GM23338 (cell line): ENCODE data around the gene RABEPK. TPM values are rescaled to one million over a fixed set of nuclear protein-coding genes. Genes with fewer than 3 reads are reported as not detected.

Experiments
- ATAC-seq: fragments of 200-7000 bp; cut with Tn5 transposase; 3 replicates; pipeline ENCODE4 v1.9.1; 2020
- DNase-seq: peaks from one replicate; pipeline ENCODE4 v3.0.0-alpha.2; 2015; ENCODE audit warnings: low spot score
- H2AFZ ChIP-seq: fragments of 200-600 bp; sonication (generic); 2 replicates; pipeline ENCODE4 v1.8.0; 2016; ENCODE audit warnings: antibody characterized with exemption, mild to moderate bottlenecking, moderate library complexity
- H3F3A ChIP-seq: fragments of 200-600 bp; sonication (generic); replicated peaks from 2 replicates; pipeline ENCODE4 v1.8.0; 2017; ENCODE audit warnings: antibody characterized with exemption, mixed run types, low read depth
- H3K27ac ChIP-seq: fragments of 200-600 bp; sonication (generic); 2 replicates; pipeline ENCODE4 v1.6.1; 2016; ENCODE audit warnings: low read depth
- H3K27me3 ChIP-seq: fragments of 200-600 bp; sonication (generic); 2 replicates; pipeline ENCODE4 v1.8.0; 2016; ENCODE audit warnings: mild to moderate bottlenecking, mixed run types, moderate library complexity; ENCODE audit not compliant: insufficient read depth
- H3K36me3 ChIP-seq: fragments of 200-600 bp; sonication (generic); 2 replicates; pipeline ENCODE4 v1.8.0; 2016; ENCODE audit warnings: mild to moderate bottlenecking; ENCODE audit not compliant: insufficient read depth
- H3K4me1 ChIP-seq: fragments of 200-600 bp; sonication (generic); 2 replicates; pipeline ENCODE4 v1.8.0; 2016; ENCODE audit warnings: mild to moderate bottlenecking, moderate library complexity; ENCODE audit not compliant: insufficient read depth
- H3K4me2 ChIP-seq: fragments of 200-600 bp; sonication (generic); 2 replicates; pipeline ENCODE4 v1.7.1; 2017; ENCODE audit warnings: mixed run types
- H3K4me3 ChIP-seq: fragments of 200-600 bp; sonication (generic); 2 replicates; pipeline ENCODE4 v1.6.1; 2016; ENCODE audit warnings: mixed run types
- H3K79me2 ChIP-seq: fragments of 200-600 bp; sonication (generic); replicated peaks from 2 replicates; pipeline ENCODE4 v1.8.0; 2017; ENCODE audit warnings: mild to moderate bottlenecking; ENCODE audit not compliant: insufficient read depth
- H3K9me2 ChIP-seq: fragments of 200-600 bp; sonication (generic); 2 replicates; pipeline ENCODE4 v1.8.0; 2017; ENCODE audit not compliant: insufficient read depth
- H4K20me1 ChIP-seq: fragments of 200-600 bp; sonication (generic); replicated peaks from 2 replicates; pipeline ENCODE4 v1.8.0; 2017; ENCODE audit warnings: mild to moderate bottlenecking; ENCODE audit not compliant: insufficient read depth
- H3K27ac Mint-ChIP-seq: 2 replicates; pipeline ENCODE4 v1.8.0; 2020; ENCODE audit warnings: inconsistent platforms, mild to moderate bottlenecking, moderate library complexity, mixed read lengths
- H3K27me3 Mint-ChIP-seq: 3 replicates; pipeline ENCODE4 v1.8.0; 2022; ENCODE audit warnings: low read depth, mild to moderate bottlenecking, moderate library complexity, mixed read lengths, inconsistent platforms; ENCODE audit not compliant: insufficient read depth, poor library complexity
- H3K36me3 Mint-ChIP-seq: 3 replicates; pipeline ENCODE4 v1.8.0; 2021; ENCODE audit warnings: low read depth, mild to moderate bottlenecking, inconsistent platforms, moderate library complexity, mixed read lengths
- H3K4me1 Mint-ChIP-seq: 3 replicates; pipeline ENCODE4 v1.8.0; 2020; ENCODE audit warnings: mild to moderate bottlenecking, inconsistent platforms, mixed read lengths
- H3K4me3 Mint-ChIP-seq: 3 replicates; pipeline ENCODE4 v1.8.0; 2021; ENCODE audit warnings: moderate library complexity, mild to moderate bottlenecking, inconsistent platforms, mixed read lengths
- H3K9me3 Mint-ChIP-seq: 3 replicates; pipeline ENCODE4 v1.8.0; 2020; ENCODE audit warnings: moderate library complexity, mild to moderate bottlenecking, inconsistent platforms, mixed read lengths
- CREB1 ChIP-seq: fragments of 250-450 bp; sonication (Bioruptor Pico); IDR thresholded peaks from 2 replicates; pipeline ENCODE4 v1.5.0; 2020; ENCODE audit warnings: low read depth, mild to moderate bottlenecking, moderate library complexity
- EZH2 ChIP-seq: fragments of 200-600 bp; sonication (generic); IDR thresholded peaks from one replicate; pipeline ENCODE4 v1.8.0; 2017; ENCODE audit warnings: antibody characterized with exemption, mild to moderate bottlenecking, low read depth; ENCODE audit not compliant: unreplicated experiment
- EZH2phosphoT487 ChIP-seq: fragments of 200-600 bp; sonication (generic); IDR thresholded peaks from one replicate; pipeline ENCODE4 v1.8.1; 2018; ENCODE audit warnings: antibody characterized with exemption; ENCODE audit not compliant: unreplicated experiment
- JUNB ChIP-seq: IDR thresholded peaks from one replicate; pipeline ENCODE4 v1.6.1; 2016; ENCODE audit warnings: antibody characterized with exemption; ENCODE audit not compliant: unreplicated experiment
- NANOG ChIP-seq: IDR thresholded peaks from 2 replicates; pipeline ENCODE4 v1.6.1; 2016; ENCODE audit warnings: antibody characterized with exemption, borderline replicate concordance
- POLR2AphosphoS5 ChIP-seq: IDR thresholded peaks from 2 replicates; pipeline ENCODE4 v1.6.1; 2016; ENCODE audit warnings: antibody characterized with exemption, low read depth
- STAT1 ChIP-seq: IDR thresholded peaks from one replicate; pipeline ENCODE4 v1.6.1; 2016; ENCODE audit warnings: antibody characterized with exemption; ENCODE audit not compliant: unreplicated experiment
- ZNF114 ChIP-seq: fragments of 250-450 bp; sonication (Bioruptor Pico); IDR thresholded peaks from 2 replicates; pipeline ENCODE4 v1.5.0; 2020; ENCODE audit warnings: mild to moderate bottlenecking, moderate library complexity
- polyA plus RNA-seq: library from polyadenylated mRNA; unstranded; fragments of >200 nt; fragmentation: Nextera tagmentation; extraction: Ambion mirVana; gene quantifications from 2 replicates; pipeline ENCODE4 v1.2.1, GENCODE V29; 2016
- total RNA-seq: library from RNA; depleted of rRNA; stranded (reverse); fragments of >200 nt; shearing (Covaris generic); gene quantifications from 2 replicates; pipeline ENCODE4 v1.2.3, GENCODE V29; 2014
- TF ChIP-seq, protein P1 (sequence below): IDR thresholded peaks from one replicate; pipeline ENCODE4 v1.6.1; 2018; ENCODE audit warnings: antibody characterized with exemption; ENCODE audit not compliant: unreplicated experiment
- TF ChIP-seq, protein P2 (sequence below): fragments of 250-450 bp; sonication (Bioruptor Pico); IDR thresholded peaks from 2 replicates; pipeline ENCODE4 v1.5.0; 2020; ENCODE audit warnings: mild to moderate bottlenecking, moderate library complexity
- TF ChIP-seq, protein P3 (sequence below): IDR thresholded peaks from 2 replicates; pipeline ENCODE4 v1.6.1; 2016; ENCODE audit warnings: antibody characterized with exemption

RABEPK gene
- total and polyA plus RNA-seq, 2 experiments from 2014 or later = 25.8 to 32.7 TPM

DNA sequence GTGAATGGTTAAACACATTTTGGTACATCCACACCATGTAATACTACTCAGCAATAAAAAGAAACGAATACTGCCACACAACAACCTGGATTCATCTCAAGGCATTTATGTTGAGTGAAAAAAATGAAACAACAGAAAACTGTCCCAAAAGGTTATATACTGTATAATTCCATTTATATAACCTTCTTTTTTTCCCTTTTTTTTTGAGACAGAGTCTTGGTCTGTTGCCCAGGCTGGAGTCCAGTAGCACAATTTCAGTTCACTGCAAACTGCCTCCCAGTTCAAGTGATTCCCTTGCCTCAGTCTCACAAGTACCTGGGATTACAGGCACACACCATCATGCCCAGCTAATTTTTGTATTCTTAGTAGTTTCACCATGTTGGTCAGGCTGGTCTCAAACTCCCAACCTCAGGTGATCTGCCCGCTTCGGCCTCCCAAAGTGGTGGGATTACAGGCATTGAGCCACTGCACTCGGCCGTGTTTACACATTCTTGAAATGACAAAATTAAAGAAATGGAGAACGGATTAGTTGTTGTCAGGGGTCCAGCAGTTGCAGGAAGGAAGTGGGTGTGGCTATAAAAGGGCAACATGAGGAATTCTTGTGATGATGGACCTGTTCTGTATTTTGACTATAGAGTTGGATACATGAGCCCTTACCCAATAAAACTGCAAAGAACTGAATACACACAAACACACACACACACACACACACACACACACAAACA, 28.1 kb upstream of the RABEPK start:
- Histone ChIP-seq H2AFZ (no peak overlapping the region), H3K4me3 (no peak overlapping the region), H4K20me1 (peaks cover 32% of the 10 kb centered on the region), H3F3A (no peaks in the 10 kb centered on the region), H3K9me2 (no peaks in the 10 kb centered on the region), H3K79me2 (peaks cover 67% of the 10 kb centered on the region), H3K4me1 (no peaks in the 10 kb centered on the region), H3K4me2 (no peak overlapping the region), H3K36me3 (peaks cover 8% of the 10 kb centered on the region; the same call in 1 of the 2 replicates), H3K27ac (0 out of 2 replicates have a peak overlapping the region, but pooled peaks have one; percentile 55), H3K27me3 (no peaks in the 10 kb centered on the region)
- H3K36me3 Mint-ChIP-seq = peaks cover 16% of the 10 kb centered on the region
- TF ChIP-seq POLR2AphosphoS5 (no peak), EZH2 (no peak)
- H3K4me1 Mint-ChIP-seq = peaks cover 4% of the 10 kb centered on the region; the same call in 1 of the 3 replicates
- H3K27me3 Mint-ChIP-seq = no peaks in the 10 kb centered on the region
- no peaks in the 10 kb centered on the region for H3K9me3 Mint-ChIP-seq
- no peak overlapping the region for H3K4me3 Mint-ChIP-seq
- no peak for ATAC-seq
- no peak overlapping the region for H3K27ac Mint-ChIP-seq
- no peak for DNase-seq

DNA sequence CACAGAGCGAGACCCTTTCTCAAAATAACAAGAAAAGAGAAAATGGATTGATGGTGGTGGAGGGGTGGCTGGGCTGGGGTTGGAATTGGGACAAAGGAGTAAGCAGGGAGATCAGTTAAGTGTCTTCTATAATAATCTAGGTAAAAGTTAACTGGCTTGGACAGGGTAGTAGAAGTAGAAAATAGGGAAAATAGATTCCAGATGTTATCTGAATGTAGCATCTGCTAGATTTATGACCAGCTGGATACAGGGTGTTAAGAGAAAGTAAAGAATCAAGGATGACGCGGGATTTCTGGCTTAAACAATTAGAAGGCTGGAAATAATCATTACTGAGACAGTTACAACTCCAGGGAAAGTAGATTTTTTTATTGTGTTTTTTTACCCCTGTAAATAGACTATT, 23.7 kb upstream of the RABEPK start:
- H3K9me3 Mint-ChIP-seq = no peaks in the 10 kb centered on the region
- no peak overlapping the region for H3K4me3 Mint-ChIP-seq
- TF ChIP-seq, protein P1, sequence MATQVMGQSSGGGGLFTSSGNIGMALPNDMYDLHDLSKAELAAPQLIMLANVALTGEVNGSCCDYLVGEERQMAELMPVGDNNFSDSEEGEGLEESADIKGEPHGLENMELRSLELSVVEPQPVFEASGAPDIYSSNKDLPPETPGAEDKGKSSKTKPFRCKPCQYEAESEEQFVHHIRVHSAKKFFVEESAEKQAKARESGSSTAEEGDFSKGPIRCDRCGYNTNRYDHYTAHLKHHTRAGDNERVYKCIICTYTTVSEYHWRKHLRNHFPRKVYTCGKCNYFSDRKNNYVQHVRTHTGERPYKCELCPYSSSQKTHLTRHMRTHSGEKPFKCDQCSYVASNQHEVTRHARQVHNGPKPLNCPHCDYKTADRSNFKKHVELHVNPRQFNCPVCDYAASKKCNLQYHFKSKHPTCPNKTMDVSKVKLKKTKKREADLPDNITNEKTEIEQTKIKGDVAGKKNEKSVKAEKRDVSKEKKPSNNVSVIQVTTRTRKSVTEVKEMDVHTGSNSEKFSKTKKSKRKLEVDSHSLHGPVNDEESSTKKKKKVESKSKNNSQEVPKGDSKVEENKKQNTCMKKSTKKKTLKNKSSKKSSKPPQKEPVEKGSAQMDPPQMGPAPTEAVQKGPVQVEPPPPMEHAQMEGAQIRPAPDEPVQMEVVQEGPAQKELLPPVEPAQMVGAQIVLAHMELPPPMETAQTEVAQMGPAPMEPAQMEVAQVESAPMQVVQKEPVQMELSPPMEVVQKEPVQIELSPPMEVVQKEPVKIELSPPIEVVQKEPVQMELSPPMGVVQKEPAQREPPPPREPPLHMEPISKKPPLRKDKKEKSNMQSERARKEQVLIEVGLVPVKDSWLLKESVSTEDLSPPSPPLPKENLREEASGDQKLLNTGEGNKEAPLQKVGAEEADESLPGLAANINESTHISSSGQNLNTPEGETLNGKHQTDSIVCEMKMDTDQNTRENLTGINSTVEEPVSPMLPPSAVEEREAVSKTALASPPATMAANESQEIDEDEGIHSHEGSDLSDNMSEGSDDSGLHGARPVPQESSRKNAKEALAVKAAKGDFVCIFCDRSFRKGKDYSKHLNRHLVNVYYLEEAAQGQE = no peak
- TF ChIP-seq STAT1 (no peak), CREB1 (no peak), EZH2 (no peak), ZNF114 (no peak), EZH2phosphoT487 (no peak), JUNB (no peak), NANOG (no peak)
- TF ChIP-seq, protein P2, sequence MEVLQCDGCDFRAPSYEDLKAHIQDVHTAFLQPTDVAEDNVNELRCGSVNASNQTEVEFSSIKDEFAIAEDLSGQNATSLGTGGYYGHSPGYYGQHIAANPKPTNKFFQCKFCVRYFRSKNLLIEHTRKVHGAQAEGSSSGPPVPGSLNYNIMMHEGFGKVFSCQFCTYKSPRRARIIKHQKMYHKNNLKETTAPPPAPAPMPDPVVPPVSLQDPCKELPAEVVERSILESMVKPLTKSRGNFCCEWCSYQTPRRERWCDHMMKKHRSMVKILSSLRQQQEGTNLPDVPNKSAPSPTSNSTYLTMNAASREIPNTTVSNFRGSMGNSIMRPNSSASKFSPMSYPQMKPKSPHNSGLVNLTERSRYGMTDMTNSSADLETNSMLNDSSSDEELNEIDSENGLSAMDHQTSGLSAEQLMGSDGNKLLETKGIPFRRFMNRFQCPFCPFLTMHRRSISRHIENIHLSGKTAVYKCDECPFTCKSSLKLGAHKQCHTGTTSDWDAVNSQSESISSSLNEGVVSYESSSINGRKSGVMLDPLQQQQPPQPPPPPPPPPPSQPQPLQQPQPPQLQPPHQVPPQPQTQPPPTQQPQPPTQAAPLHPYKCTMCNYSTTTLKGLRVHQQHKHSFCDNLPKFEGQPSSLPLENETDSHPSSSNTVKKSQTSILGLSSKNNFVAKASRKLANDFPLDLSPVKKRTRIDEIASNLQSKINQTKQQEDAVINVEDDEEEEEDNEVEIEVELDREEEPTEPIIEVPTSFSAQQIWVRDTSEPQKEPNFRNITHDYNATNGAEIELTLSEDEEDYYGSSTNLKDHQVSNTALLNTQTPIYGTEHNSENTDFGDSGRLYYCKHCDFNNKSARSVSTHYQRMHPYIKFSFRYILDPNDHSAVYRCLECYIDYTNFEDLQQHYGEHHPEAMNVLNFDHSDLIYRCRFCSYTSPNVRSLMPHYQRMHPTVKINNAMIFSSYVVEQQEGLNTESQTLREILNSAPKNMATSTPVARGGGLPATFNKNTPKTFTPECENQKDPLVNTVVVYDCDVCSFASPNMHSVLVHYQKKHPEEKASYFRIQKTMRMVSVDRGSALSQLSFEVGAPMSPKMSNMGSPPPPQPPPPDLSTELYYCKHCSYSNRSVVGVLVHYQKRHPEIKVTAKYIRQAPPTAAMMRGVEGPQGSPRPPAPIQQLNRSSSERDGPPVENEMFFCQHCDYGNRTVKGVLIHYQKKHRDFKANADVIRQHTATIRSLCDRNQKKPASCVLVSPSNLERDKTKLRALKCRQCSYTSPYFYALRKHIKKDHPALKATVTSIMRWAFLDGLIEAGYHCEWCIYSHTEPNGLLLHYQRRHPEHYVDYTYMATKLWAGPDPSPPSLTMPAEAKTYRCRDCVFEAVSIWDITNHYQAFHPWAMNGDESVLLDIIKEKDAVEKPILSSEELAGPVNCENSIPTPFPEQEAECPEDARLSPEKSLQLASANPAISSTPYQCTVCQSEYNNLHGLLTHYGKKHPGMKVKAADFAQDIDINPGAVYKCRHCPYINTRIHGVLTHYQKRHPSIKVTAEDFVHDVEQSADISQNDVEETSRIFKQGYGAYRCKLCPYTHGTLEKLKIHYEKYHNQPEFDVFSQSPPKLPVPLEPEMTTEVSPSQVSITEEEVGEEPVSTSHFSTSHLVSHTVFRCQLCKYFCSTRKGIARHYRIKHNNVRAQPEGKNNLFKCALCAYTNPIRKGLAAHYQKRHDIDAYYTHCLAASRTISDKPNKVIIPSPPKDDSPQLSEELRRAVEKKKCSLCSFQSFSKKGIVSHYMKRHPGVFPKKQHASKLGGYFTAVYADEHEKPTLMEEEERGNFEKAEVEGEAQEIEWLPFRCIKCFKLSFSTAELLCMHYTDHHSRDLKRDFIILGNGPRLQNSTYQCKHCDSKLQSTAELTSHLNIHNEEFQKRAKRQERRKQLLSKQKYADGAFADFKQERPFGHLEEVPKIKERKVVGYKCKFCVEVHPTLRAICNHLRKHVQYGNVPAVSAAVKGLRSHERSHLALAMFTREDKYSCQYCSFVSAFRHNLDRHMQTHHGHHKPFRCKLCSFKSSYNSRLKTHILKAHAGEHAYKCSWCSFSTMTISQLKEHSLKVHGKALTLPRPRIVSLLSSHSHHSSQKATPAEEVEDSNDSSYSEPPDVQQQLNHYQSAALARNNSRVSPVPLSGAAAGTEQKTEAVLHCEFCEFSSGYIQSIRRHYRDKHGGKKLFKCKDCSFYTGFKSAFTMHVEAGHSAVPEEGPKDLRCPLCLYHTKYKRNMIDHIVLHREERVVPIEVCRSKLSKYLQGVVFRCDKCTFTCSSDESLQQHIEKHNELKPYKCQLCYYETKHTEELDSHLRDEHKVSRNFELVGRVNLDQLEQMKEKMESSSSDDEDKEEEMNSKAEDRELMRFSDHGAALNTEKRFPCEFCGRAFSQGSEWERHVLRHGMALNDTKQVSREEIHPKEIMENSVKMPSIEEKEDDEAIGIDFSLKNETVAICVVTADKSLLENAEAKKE (CRISPR knock-in tag) = no peak
- TF ChIP-seq, protein P3, sequence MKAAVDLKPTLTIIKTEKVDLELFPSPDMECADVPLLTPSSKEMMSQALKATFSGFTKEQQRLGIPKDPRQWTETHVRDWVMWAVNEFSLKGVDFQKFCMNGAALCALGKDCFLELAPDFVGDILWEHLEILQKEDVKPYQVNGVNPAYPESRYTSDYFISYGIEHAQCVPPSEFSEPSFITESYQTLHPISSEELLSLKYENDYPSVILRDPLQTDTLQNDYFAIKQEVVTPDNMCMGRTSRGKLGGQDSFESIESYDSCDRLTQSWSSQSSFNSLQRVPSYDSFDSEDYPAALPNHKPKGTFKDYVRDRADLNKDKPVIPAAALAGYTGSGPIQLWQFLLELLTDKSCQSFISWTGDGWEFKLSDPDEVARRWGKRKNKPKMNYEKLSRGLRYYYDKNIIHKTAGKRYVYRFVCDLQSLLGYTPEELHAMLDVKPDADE = no peak

More for the DNA sequence above, 23.7 kb upstream of the RABEPK start:
- Histone ChIP-seq H3F3A (no peaks in the 10 kb centered on the region), H3K4me2 (no peak overlapping the region), H3K36me3 (no peaks in the 10 kb centered on the region), H3K79me2 (peaks cover 100% of the 10 kb centered on the region), H3K4me1 (no peaks in the 10 kb centered on the region; the same call in 1 of the 2 replicates), H3K27ac (peak overlapping the region; percentile 50; the same call in 1 of the 2 replicates), H3K4me3 (no peak overlapping the region), H2AFZ (no peak overlapping the region), H4K20me1 (peaks cover 43% of the 10 kb centered on the region), H3K9me2 (no peaks in the 10 kb centered on the region), H3K27me3 (no peaks in the 10 kb centered on the region)
- Mint-ChIP-seq H3K36me3 (no peaks in the 10 kb centered on the region; the same call in 2 of the 3 replicates), H3K27ac (peak overlapping the region; percentile 38; the same call in 1 of the 2 replicates), H3K27me3 (peaks cover 6% of the 10 kb centered on the region), H3K4me1 (peaks cover 9% of the 10 kb centered on the region; the same call in 1 of the 3 replicates)
- ATAC-seq = no peak
- no peak for DNase-seq
